ENCODE measurements around the gene HSP90AA1.

DNA sequence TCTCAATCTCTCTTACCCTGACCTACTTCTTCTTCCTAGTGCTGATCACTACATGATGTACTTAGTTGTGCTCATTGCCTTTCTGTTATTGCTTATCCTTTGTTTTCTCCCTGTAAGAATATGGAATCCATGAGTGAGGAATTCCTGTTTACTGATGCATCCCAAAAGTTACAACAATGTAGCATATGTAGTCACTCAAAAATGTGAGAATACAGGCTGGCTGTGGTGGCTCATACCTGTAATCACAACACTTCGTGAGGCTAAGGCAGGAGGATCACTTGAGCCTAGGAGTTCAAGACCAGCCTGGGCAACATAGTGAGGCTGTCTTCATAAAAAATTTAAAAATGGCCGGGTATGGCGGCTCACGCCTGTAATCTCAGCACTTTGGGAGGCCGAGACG, 44.9 kb upstream of the HSP90AA1 start:
- TF ChIP-seq NFE2L1 (CRISPR knock-in tag; IDR thresholded peaks at IDR 0.05) = no peak
- TF ChIP-seq RELA (CRISPR knock-in tag; IDR thresholded peaks at IDR 0.05; ENCODE audit: borderline replicate concordance) = no peak
- TF ChIP-seq FOXJ3 (CRISPR knock-in tag; IDR thresholded peaks at IDR 0.05; ENCODE audit: borderline replicate concordance) = no peak
